Measurements from ENCODE around the gene ECHDC3. TPM values are rescaled to one million over a fixed set of nuclear protein-coding genes. Genes with fewer than 3 reads are reported as not detected.

Gene ECHDC3
- polyA plus RNA-seq, 1 of the 3 experiments (the other 2 are of a cell fraction), result 13.5 TPM

DNA sequence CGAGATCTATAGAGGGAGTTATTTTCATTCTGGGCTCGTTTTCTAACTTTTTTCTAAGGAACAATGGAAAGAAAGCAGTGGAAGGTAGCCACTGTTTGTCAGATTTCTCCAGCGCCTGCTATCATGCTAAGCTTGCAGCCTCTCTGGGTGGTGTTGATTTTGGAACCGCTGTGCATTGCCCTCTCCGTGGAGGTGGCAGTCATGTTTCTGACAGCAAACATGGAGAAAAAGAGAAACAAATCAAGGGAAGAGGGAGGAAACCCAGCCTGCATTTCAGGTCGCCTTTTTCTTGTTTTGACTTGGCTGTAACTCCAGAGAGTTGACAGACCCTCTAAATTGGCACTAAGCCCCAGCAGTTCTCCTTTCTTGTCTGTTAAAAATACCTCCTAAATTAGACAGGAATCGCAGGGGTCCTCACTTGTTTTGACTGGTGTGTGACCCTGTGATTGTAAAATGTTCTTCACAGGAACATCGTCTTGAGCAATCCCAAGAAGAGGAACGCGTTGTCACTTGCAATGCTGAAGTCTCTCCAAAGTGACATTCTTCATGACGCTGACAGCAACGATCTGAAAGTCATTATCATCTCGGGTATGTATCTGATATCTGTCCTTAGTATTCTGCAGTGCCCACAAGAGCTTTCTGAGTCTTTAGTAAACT lies 4.8 kb downstream of the ECHDC3 start:
- Histone ChIP-seq H2AFZ (ENCODE audit: low read depth) (no peak overlapping the region), H3F3A (replicated peaks; ENCODE audit: insufficient read depth) (no peaks in the 10 kb centered on the region), H3K79me2 (ENCODE audit: insufficient read depth) (no peaks in the 10 kb centered on the region), H3K27ac (ENCODE audit: low read depth in 2 of 2, low read length in 1 of 2) (no peak overlapping the region), H4K20me1 (ENCODE audit: insufficient read depth) (no peaks in the 10 kb centered on the region), H3K4me3 (ENCODE audit: low read depth in 2 of 2, low read length in 1 of 2) (no peak overlapping the region), H3K9ac (no peak overlapping the region), H3K9me3 (no peaks in the 10 kb centered on the region), H3K27me3 (ENCODE audit: insufficient read depth) (no peaks in the 10 kb centered on the region), H3K9me2 (no peaks in the 10 kb centered on the region), H3K4me1 (ENCODE audit: control insufficient read depth in 1 of 2, insufficient read depth in 2 of 2, low read depth in 1 of 2, low read length in 1 of 2) (peaks cover 0 to 10% of the 10 kb centered on the region in 2 experiments; a peak in 1 of 4 replicates), H3K36me3 (replicated peaks in 1 of 2; ENCODE audit: control insufficient read depth in 1 of 2, insufficient read depth in 2 of 2, low read length in 1 of 2) (peaks cover 0 to 6% of the 10 kb centered on the region in 2 experiments), H3K4me2 (no peak overlapping the region)
- POLR2A ChIA-PET, result no interaction called here
- CTCF ChIA-PET, result interaction anchor here (6.8 kb wide), 1 partner anchor 11 kb away, joined by 43 read pairs; no protein-coding TSS in a partner anchor
- TF ChIP-seq EZH2phosphoT487 (IDR thresholded peaks at IDR 0.05; ENCODE audit: borderline replicate concordance, low read depth) (no peak), FOXM1 (IDR thresholded peaks at IDR 0.05; ENCODE audit: low read depth) (no peak), YY1 (IDR thresholded peaks at IDR 0.05; ENCODE audit: low read depth) (no peak), GATA2 (CRISPR knock-in tag; IDR thresholded peaks at IDR 0.05) (no peak), RCOR1 (IDR thresholded peaks at IDR 0.05; ENCODE audit: low read length) (no peak), RXRA (IDR thresholded peaks at IDR 0.05; ENCODE audit: borderline replicate concordance, low read depth) (no peak), TAF1 (IDR thresholded peaks at IDR 0.05; ENCODE audit: borderline replicate concordance, low read depth, low read length) (no peak), NRF1 (IDR thresholded peaks at IDR 0.05; ENCODE audit: low read depth, low read length) (no peak), SIN3A (IDR thresholded peaks at IDR 0.05; ENCODE audit: borderline replicate concordance, low read depth, low read length) (no peak), RFX5 (IDR thresholded peaks at IDR 0.05; ENCODE audit: low read length) (no peak), GABPA (IDR thresholded peaks at IDR 0.05; ENCODE audit: low read depth) (no peak), MEF2A (IDR thresholded peaks at IDR 0.05; ENCODE audit: borderline replicate concordance, low read depth) (no peak)
- TF ChIP-seq, protein P1, sequence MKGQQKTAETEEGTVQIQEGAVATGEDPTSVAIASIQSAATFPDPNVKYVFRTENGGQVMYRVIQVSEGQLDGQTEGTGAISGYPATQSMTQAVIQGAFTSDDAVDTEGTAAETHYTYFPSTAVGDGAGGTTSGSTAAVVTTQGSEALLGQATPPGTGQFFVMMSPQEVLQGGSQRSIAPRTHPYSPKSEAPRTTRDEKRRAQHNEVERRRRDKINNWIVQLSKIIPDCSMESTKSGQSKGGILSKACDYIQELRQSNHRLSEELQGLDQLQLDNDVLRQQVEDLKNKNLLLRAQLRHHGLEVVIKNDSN (IDR thresholded peaks at IDR 0.05; ENCODE audit: borderline replicate concordance, low read depth), result no peak
- TF ChIP-seq, protein P2, sequence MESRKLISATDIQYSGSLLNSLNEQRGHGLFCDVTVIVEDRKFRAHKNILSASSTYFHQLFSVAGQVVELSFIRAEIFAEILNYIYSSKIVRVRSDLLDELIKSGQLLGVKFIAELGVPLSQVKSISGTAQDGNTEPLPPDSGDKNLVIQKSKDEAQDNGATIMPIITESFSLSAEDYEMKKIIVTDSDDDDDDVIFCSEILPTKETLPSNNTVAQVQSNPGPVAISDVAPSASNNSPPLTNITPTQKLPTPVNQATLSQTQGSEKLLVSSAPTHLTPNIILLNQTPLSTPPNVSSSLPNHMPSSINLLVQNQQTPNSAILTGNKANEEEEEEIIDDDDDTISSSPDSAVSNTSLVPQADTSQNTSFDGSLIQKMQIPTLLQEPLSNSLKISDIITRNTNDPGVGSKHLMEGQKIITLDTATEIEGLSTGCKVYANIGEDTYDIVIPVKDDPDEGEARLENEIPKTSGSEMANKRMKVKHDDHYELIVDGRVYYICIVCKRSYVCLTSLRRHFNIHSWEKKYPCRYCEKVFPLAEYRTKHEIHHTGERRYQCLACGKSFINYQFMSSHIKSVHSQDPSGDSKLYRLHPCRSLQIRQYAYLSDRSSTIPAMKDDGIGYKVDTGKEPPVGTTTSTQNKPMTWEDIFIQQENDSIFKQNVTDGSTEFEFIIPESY (IDR thresholded peaks at IDR 0.05; ENCODE audit: borderline replicate concordance, low read depth), result no peak
- 57% methylated on average over 13 of the region's 13 CpGs for WGBS (ENCODE audit: low lambda C conversion rate)
- no peak for DNase-seq

DNA sequence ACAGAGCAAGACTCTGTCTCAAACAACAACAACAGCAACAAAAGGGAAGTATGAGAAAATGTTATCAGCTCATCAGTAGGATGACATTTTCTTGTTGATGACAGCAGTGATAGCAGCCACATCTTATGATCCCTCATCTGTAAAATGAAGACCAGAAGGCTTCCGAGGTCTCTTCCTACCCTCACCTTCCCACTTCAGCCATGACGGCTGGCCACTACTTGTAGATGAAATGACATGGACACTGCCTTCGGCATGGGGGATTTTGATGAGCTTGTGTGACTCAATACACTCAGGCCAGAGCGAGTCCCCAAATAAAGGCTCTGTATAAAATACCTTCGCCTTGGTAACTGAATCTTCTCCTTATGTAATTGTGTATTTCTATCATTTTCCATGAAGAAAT lies 6.7 kb downstream of the ECHDC3 start:
- POLR2A ChIA-PET, result no interaction called here
- H4K20me1 ChIP-seq (ENCODE audit: insufficient read depth), result no peaks in the 10 kb centered on the region
- no peak overlapping the region for H2AFZ ChIP-seq (ENCODE audit: low read depth)
- no peak for TF ChIP-seq RCOR1 (IDR thresholded peaks at IDR 0.05; ENCODE audit: low read length)
- no peak for TF ChIP-seq FOXJ3 (CRISPR knock-in tag; IDR thresholded peaks at IDR 0.05)
- H3F3A ChIP-seq (replicated peaks; ENCODE audit: insufficient read depth), result no peaks in the 10 kb centered on the region
- no peak overlapping the region for H3K27ac ChIP-seq (ENCODE audit: low read depth in 2 of 2, low read length in 1 of 2)
- no peak overlapping the region for H3K4me3 ChIP-seq (ENCODE audit: low read depth in 2 of 2, low read length in 1 of 2)
- no peak overlapping the region for H3K9ac ChIP-seq
- H3K4me2 ChIP-seq, result no peak overlapping the region
- CTCF ChIA-PET, result interaction anchor here (6.8 kb wide), 1 partner anchor 9 kb away, joined by 43 read pairs; no protein-coding TSS in a partner anchor
- H3K9me2 ChIP-seq, result no peaks in the 10 kb centered on the region
- no peaks in the 10 kb centered on the region for H3K79me2 ChIP-seq (ENCODE audit: insufficient read depth)
- H3K36me3 ChIP-seq (replicated peaks in 1 of 2; ENCODE audit: control insufficient read depth in 1 of 2, insufficient read depth in 2 of 2, low read length in 1 of 2), result peaks cover 0 to 6% of the 10 kb centered on the region in 2 experiments
- no peak for DNase-seq
- H3K9me3 ChIP-seq, result no peaks in the 10 kb centered on the region
- peaks cover 0 to 3% of the 10 kb centered on the region in 2 experiments; a peak in 1 of 4 replicates for H3K4me1 ChIP-seq (ENCODE audit: control insufficient read depth in 1 of 2, insufficient read depth in 2 of 2, low read depth in 1 of 2, low read length in 1 of 2)
- WGBS (ENCODE audit: low lambda C conversion rate), result 65% methylated on average over 4 of the region's 5 CpGs
- no peaks in the 10 kb centered on the region for H3K27me3 ChIP-seq (ENCODE audit: insufficient read depth)

All from SK-N-SH (cell line).